HG02943 (cell line): Measurements from ENCODE around the gene KCNQ1.

Source experiments
- ATAC-seq: cut with Tn5 transposase; IDR thresholded peaks from one replicate; pipeline ENCODE4 v1.9.1; 2021; ENCODE audit warnings: mild to moderate bottlenecking, low read depth, moderate library complexity; ENCODE audit not compliant: unreplicated experiment

Gene KCNQ1

DNA sequence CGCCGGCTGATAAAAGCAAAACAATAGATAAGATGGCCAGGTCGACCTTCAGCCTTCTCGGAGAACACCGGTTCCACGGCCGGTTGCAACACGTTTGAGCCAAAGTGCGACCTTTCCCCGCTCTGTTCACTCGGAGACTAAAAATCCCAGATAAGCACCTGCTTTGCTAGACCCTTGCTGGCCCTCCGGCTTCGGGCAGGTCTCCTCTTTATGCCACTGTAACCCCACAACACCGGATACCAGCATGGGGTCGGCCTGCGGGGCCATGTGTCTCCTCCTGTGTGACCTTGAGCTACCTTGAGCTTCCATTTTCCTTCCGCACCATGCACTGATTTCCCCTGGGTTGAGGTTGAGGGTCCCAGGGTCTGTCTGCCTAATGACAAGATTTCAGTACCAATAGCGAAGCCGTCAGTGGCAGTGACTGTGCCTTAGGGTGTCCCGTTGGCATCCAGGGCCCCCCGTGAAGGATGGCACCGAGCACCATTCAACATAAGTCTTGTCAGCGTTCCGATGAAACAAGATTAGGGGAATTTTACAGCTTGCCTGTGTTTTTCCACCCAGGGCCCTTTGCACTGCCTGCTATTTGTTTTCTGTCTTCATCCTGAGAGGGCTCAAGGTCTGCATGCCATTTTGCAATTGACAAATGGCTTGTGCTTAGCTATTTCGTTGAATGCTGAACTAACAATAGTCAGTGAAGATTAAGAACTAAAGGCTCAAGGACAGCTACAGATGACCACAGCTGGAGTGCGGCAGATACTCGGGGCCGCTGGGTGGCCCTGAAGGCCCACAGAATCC, 118.6 kb downstream of the KCNQ1 start:
- ATAC-seq, result no peak

DNA sequence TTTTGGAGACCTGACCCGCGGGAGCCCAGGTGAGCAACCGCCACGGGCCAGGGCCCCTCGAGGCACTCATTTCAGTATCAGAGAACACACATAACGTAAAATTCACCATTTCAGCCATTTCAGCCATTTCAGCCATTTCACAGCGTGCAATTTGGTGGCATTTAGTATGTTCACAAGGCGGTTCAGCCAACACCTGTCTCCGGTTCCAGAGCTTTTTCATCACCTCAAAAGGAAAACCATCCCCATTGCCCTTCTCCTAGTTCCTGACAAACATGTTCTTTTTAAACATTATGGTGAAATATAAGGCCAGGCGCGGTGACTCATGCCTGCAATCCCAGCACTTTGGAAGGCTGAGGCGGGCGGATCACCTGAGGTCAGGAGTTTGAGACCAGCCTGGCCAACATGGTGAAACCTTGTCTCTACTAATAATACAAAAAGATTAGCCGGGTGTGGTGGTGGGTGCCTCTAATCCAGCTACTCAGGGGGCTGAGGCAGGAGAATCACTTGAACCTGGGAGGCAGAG, 119.3 kb downstream of the KCNQ1 start:
- ATAC-seq, result no peak

GRCh38 chr11:2564588-2565425, 120.0 kb downstream of the KCNQ1 start:
- ATAC-seq, result no peak

DNA sequence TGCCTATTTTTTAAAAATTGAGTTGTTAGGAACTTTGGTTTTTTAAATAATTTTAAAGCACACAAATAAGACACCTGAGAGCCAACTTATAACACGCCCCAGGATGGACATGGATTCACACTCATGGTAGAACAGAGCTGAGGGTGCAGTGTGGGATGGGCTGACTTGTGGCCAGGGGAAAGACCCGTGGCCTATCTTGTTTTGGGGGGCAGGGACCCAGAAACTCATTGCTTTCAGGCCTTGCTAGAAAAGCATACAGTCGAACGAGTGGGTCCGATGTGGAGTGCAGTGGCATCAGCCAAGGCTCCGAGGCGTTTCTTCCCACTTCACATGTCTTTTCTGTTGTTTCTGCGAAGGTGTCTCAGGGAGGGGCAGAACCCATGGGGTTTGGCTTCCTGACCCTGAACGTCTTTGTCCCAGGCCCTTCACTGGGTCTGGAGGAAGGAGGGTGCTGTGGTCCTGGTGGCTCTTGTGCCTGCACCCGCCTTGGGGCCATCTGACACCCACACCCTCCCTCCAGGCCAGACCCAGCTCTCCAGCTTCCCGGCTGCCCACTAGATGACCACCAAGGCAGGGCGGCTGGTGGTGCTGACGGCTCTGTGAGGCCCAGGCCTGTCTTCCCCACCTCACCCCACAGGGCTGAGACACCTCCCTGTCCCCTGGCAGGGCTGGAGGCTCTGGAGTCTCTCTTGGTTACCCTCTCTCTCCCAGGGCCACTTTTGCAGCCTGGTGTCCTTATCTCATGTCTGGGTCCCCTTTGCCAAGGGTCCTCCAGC, 120.8 kb downstream of the KCNQ1 start:
- no peak for ATAC-seq

DNA sequence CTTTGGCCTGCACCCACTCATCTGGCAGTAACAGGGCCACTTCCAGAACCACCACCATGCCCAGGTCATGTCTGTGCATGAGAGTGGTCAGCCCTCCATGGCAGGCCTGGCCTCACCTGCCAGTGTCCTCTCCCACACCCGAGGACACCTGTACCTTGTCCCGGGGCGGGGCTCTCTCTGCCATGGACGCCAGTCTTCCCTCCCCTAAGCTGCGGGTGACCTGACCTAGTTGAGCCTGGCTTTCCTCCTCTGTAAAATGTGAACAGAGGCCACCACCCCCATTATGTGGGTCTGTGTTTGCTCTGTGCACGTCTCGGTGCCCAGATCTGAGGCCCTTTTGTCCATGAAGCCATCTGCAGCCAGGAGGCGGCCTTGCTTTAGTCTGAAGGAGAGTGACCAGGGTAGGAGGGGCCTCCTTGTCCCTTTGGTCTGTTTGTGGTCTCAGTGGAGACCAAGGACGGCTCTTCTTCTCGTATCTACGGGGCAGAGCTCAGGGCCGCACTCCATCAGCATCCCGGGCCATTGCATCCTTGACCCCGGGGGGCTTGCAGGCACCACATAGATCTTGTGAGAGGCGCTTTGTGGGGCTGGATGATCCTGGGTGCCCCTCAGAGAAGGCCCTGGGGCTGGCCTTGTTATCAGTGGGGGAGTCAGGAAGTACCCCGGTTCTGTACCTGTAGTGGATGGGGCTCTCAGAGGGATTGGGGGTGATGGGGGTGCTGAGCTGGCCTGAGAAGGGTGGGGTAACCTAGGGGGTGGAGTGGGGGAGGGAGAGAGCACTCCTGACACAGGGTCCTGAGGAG, 121.6 kb downstream of the KCNQ1 start:
- ATAC-seq, result no peak

DNA sequence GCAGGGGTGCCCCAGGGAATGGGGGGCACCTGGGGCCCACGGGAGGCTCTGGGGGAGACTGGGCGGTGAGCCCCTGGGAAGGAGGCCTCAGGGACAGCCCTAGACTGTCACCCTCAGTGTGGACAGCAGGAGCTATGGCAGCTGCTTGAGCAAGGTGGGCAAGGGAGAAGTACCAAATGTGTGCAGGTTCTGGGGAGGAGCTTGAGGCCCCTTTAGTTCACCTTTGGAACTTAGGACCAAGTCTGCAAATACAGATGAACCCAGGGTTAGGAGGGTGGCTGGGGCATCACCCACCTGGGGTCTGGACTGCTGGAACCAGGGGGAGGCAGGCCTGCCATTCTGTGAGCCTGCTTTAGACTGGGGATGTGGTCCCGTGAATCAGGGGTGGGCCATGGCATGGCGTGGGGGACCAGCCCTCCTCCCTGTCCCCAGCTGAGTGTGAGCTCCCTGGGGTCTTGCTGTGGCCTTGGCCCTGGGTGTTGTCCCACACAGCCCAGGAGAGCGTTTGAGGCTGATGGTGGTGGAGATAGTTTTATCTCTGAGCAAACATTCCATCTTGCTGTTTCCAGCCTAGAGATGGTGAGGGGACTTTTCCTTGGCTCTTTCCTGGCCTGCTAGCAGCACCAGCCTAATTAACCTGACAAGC, 122.3 kb downstream of the KCNQ1 start:
- no peak for ATAC-seq

GRCh38 chr11:2569321-2569721, 124.5 kb downstream of the KCNQ1 start:
- ATAC-seq, result no peak

GRCh38 chr11:2569731-2570210, 125.0 kb downstream of the KCNQ1 start:
- no peak for ATAC-seq

DNA sequence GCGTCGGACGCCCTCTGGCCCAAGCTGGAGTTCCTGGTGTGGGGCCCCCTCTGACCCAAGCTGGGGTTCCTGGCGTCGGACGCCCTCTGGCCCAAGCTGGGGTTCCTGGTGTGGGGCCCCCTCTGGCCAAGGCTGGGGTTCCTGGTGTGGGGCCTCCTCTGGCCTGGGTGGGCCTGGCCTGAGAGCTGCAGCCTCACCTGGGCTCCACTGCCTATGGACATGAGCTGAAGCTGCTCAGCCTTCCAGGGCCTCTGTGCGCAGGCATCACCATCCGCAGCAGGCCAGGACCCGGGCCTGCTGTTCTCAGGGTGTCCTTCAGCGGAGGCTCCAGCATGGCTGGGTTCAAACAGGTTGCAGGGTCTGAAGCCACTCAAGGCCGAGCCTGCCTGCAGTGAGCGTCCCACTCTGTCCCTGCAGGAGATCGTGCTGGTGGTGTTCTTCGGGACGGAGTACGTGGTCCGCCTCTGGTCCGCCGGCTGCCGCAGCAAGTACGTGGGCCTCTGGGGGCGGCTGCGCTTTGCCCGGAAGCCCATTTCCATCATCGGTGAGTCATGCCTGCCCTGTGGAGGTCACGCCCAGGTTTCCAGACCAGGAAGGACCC, 125.5 kb downstream of the KCNQ1 start:
- no peak for ATAC-seq

DNA sequence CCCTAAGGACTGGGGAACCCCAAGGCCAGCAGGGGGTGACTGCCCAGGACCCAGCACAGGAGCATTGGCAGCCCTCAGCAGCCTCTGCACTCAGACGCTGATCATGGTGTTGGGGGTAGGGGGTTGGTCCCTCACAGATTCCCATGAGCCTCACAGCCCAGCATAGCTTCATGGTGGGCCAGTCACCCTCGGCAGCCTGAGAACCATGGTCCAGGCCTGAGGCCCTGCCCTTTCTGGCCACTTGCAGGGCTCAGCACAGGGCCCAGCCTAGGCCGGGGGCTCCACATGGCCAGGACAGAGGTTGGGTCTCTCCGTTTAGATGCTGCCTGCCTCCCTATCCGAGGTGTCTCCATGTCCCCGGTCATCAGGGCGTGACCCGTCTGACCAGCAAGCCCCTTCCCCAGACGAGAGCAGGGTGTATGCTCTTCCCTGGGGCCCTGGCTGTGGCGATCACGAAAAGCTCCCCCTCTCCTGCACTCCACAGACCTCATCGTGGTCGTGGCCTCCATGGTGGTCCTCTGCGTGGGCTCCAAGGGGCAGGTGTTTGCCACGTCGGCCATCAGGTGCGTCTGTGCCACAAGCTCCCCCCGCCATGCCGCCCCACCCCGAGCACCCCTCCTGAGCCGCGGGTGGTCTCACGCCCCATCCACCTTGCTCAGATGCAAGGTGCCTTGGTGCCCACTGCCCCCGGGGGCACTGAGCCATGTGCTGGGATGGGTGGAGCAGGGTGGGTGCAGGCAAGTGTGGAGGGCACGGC, 126.2 kb downstream of the KCNQ1 start:
- ATAC-seq, result no peak

GRCh38 chr11:2571598-2572281, 126.9 kb downstream of the KCNQ1 start:
- no peak for ATAC-seq

GRCh38 chr11:2572491-2573239, 127.9 kb downstream of the KCNQ1 start:
- ATAC-seq, result no peak

GRCh38 chr11:2573240-2574042, 128.6 kb downstream of the KCNQ1 start:
- no peak for ATAC-seq

GRCh38 chr11:2574043-2574552, 129.3 kb downstream of the KCNQ1 start:
- ATAC-seq, result no peak

GRCh38 chr11:2574553-2575535, 130.0 kb downstream of the KCNQ1 start:
- no peak for ATAC-seq
